ENCODE data around the gene TMPRSS4.

Gene TMPRSS4

DNA sequence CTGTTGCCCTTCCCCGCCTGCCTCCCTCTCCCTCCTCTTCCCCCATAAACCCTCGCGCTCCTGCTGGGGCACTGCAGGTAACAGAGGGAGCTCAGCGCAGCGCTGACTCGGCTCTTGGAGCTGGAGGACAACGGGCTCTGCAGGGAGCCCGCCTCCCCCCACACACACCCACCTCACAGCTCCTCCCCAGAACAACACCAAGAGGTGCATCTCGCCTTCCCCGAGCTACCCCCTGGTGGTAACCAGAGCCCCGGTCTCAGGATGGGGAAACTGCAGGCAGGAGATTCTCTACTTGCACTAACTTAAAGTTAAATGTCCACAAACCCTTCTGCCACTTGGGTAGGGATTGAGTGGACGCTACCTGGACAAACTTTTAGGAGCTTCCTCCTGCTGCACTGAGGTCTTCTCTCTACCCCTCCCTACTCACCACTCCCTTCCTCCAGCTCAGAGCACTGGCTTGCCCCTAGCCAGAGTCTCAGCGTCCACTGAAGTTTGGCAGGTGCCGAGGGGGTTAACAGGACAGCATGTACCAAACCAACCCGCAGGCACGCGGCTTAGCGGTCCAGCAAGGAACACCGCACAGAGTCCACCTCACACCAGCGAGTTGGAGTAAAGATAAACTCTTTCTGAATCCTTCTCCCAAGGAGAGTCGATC lies 79.8 kb downstream of the TMPRSS4 start:
- no peak for DNase-seq

DNA sequence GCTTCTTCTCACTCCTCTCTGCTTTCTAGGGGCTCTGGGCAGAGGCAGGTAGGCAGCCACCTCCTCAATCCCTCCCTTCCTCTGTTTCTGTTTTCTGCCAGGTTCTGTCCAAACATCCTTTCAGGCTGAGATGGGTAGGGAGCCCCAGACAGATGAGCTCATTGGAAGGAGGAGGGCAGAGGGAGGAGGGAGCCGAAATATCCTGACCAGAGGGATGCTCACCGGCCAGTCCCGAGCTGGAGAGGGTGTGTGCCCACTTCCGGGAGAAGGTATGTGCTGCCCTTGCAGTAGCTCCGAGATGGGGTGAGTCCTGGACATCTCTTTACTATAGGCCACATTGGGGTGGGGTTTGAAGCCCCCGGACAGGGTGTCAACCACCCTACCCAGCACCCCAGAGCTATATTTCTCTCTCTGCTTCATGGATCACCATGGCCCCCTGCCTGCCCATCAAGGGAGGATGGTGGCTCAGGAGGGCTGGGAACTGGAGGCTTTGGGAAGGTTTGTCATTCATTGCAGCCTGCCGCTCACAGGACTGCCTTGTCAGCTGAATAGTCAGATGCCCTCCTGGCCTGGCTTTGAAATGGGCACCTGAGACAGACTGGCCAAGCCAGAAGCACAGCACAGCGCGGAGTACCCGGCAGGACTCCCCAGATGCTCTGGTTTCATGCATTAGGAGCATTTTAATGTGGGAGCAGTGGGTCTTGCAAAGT lies 80.5 kb downstream of the TMPRSS4 start:
- no peak for DNase-seq

DNA sequence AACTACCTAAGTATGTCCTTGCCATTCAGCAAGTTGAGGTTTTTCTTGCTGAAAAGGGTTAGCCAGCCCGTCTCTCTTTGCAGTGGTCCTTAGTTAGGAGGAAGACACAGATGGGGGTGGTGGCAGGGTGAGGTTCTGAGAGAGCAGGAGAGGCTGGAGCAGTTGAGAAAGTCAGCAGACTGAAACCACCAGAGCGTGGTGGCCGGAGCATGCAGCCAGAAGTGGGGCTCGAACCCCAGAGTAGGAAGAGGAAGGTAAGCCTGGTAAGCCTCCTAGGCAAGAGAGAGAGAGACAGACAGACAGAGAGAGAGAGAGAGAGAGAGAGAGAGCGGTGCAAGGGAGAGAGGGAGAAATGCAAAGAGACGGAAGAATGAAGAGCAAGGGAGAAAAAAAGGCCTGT lies 84.9 kb downstream of the TMPRSS4 start:
- no peak for DNase-seq

DNA sequence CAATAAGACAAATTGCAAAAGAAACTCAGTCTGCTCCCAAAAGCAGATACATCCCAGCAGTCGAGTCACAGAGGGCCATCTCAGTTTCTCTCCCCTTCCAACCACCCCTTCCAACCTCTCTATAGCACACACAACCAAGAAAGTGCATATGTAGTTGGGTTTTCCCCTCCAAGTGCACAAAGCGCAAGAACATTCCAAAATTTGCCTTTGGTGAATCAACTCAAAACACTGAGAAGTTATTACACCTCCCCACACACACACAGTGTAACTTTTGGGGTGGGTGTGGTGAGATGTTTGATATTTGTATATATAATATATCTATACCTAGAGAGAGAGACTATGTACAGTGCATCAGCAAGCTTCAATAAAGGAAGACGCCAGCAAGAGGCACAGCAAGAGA lies 86.0 kb downstream of the TMPRSS4 start:
- no peak for DNase-seq

DNA sequence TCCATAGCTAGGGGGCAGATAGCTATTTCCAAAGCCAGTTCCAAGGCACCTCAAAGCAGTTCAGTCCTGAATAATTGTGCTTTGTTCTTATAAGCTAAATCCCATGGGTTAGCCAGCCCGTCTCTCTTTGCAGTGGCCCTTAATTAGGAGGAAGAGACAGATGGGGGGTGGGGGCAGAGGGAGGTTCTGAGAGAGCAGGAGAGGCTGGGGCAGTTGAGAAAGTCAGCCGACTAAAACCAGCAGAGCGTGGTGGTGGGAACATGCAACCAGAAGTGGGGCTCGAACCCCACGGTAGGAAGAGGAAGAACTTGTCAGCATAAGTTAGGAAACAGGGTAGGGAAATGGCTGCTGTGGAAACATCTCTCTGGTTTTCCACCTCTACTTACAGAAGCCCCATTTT lies 86.6 kb downstream of the TMPRSS4 start:
- no peak for DNase-seq

DNA sequence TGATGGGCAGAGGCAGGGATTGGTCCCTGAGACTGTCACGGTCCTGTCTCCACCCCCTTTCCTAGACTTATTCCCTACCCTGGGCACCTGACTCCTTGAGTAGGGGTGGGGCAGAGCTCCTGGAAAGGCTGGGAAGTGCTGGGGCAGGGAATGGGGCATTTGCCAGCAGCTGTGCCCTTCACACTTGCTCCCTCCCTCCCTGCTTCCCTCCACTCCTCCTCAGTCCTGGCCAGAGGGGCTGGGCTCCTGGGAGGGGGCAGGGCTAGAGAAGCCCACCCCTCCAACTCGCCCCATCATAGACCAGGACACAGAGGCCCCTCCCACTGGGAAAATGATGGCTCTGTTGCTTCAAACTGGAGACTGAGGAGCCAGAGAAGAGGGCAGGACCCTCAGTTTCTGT lies 88.0 kb downstream of the TMPRSS4 start:
- no peak for DNase-seq

DNA sequence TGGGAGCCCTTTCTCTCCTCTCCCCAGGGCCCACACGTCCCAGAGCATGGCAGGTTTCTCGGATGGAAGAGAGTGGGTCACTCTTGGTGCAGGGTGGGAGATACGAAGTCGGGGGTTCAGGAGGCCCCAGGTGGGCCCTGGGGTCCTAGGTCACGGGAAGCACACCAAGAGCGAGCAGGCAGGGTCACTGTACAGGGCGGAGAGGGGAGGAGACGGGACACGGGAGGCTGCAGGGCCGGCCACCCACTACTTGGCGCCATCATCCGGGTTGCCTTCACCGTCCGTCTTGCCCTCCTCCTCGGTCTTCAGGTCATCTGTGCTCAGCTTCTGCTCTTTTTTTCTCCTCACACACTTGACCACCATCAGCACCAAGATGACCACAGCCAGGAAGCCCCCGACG lies 89.8 kb downstream of the TMPRSS4 start:
- no peak for DNase-seq

DNA sequence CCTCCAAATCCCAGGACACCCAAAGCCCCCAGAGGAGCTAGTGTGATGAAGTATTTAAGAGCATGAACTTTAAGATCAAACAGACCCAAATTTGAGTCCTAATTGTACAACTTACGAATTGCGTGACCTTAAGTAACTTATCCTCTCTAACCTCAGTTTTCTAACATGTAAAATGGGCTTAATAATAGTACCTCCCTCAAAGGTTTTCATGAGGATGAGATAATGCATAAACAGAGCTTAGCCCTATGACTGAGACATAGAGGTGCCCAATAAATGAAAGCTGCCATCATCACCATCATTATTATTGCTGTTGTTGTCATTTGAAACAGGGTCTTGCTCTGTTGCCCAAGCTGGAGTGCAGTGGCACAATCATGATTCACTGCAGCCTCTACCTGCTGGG lies 90.4 kb downstream of the TMPRSS4 start:
- no peak for DNase-seq

DNA sequence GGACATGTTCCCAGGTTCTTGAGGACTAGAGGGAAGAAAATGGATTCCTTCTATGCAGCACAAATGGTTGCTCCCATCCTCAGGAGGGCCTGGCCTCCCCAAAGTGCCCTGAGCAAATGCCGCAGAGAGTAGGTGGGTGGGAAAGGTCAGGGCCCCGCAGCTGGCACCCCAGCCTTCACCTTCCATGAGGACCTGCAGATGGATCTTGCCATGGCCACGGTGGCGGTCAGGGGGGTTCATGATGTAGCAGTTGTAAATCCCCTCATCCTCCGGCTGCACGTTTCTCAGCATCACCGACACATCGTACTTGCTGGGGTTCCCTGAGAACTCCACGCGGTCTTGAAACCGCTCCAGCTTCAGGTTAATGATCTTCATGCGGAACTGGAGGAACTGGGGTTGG lies 91.0 kb downstream of the TMPRSS4 start:
- DNase-seq, result no peak

DNA sequence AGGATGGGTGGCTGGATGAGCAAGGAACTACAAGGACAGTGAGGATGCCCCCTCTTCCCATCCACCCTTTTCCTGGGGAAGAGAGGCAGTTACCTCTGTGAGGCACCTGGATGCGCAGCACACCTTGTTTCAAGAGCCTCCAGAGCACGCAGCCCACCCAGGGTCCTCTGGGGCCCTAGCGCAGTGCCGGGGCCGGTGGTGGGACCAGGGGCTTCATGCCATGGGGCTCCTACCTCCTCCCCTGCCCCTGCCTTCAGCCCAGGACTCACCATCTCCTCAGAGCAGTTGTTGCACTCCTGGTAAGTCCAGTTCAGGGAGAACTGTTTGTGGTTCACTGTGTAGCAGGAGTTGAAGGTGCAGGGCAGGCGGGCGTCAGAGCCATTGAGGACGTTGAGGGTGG lies 91.4 kb downstream of the TMPRSS4 start:
- no peak for DNase-seq

DNA sequence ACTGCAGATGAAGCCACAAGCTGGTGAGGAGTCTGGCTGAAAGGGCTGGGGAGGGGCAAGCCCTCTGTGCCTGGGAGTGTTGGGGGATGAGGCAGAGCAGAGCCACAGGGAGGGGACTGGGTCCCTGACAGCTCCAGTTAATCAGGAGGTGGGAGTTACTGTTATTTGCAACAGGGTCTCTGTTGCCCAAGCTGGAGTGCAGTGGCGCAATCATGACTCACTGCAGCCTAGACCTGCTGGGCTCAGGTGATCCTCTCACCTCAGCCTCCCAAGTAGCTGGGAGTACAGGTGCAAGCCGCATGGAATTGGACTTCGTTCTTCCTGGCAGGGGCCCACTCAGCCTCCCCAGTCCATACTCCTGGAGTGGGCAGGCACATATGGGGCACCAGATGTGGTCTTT lies 91.9 kb downstream of the TMPRSS4 start:
- no peak for DNase-seq

DNA sequence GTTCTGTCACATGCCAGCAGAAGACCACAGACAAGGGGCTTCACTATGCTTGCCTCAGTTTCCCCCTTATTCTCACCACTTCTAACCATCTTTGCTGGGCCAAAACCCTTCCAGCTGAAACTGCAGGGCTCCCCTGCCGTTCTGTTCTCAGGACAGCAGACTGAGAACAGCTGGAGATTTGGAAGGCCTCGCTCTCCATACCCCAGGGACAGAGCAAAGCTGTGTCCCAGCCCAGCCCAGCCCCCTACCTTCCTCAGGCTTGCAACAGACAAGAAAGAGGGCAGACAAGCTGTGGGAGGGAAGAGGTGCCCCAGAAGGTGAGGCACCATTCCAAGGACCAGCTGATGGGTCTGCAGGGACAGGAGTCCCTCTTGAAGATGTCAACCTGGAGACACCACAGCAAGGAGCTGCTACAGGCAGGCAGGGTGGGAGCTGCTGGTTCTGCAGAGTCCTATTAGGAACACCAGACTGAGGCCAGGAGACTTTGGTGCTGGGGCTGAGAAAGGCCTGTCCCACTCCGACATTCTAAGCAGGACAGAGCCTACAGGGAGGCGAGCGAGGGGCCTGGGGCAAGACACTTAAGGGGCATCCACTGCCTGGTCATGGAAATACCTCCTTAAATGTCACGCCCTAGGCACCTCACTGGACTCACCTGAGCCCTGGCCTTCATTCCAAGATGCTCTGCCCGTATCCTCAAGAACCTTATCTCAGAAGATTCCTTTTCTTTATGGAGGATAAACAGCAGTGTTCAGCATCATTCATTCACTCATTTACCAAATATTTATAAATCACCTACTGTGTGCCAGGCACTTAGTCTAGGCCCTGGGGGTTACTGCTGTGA lies 92.6 kb downstream of the TMPRSS4 start:
- no peak for DNase-seq

DNA sequence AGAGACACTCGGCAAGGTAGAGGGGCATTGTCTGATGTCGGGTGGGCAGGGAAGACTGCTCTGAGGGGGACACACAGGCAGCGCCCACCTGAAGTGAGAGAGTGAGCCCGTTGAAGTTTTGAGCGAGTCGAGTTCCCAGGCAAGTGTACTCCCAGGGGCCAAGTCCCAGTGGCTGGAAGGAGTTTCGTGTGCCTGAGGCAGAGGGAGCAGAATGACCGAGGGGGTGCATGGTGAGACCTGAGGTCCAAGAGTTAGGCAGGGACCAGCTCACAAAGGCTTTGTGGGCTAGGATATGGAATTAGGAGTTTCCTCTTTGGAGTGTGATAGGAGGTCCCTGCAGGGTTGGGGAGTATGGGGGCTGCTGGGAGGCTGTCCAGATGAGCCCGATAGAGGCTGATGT lies 93.4 kb downstream of the TMPRSS4 start:
- DNase-seq, result no peak

DNA sequence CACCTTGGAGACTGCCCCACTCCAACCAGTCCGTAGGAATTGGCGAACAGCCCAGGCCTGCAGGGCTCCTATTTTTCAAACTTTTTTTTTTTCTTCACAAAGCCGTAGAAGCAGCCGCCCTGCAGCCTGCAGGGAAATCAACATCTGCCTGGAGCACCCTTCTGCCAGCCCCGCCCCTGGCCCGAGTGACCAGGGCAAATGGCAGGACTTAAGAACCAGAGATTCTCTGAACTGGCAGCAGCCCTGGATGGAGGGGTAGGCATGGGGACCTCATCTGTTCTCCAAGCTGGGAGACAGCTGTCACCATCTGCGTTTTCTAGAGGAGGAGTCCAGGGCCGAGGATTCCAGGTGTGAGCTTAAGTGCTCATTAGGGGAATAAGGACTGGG lies 94.0 kb downstream of the TMPRSS4 start:
- DNase-seq, result no peak
